ENCODE data around the gene ZBTB45. TPM values are rescaled to one million over a fixed set of nuclear protein-coding genes. Genes with fewer than 3 reads are reported as not detected.

The ZBTB45 gene
- total and polyA plus RNA-seq, 9 of the 15 experiments (the other 6 are each of a cell fraction or from before 2014, with no cell fraction given): 0.08 to 16.1 (median 1.8) TPM

DNA sequence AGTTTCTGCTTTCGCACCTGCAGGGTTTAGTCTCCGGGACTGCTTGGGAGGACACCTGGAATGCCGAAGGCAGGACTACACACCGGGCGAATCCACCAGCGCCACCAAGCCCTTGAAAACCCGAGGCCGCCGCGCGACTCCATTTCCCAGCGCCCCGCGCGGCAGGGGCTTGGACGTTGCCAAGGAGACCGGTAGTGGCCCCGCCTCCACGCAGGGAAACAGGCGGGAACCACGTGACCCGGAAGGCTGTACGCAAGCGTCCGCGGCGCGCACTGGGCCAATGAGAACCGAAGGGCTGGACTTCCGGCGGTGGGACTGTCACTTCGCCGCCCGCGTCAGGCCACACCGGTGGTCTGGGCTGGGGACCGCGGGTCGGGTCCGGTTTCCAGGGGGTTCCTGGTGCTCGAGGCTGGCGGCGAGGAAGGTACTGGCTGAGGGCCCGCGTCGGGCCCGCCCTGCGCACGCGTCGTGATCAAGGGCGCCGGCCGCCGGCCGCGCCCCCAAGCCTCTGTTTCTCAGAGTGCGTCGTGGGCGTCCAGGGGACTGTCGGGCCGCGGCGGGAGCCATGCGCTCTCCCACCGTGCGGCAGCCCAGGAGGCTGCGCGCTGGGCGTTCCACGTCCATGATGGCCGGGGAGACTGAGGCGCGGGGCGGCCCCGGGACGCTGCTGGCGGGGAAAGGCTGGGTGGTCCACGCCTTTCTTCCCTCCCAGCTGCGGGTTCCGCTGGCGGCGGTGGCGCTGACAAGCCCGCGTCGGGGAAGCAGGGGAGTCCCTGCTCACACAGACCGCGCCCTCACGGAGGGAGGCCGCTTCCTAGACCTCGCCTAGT, 52.6 kb downstream of the ZBTB45 start, which contains the start of gene ZNF324 (continued):
- peak; percentile 32 for TF ChIP-seq HMGN3 (IDR thresholded peaks at IDR 0.05; ENCODE audit: borderline replicate concordance, extremely low read depth, insufficient read length, low read depth, low read length)
- no peak for TF ChIP-seq RCOR1 (IDR thresholded peaks at IDR 0.05; ENCODE audit: borderline replicate concordance in 1 of 2, low read depth in 2 of 2, low read length in 2 of 2)
- TF ChIP-seq ZNF282 (CRISPR knock-in tag; IDR thresholded peaks at IDR 0.05): no peak
- TF ChIP-seq E2F5 (CRISPR knock-in tag; IDR thresholded peaks at IDR 0.05): no peak
- no peak for TF ChIP-seq HDAC2 (IDR thresholded peaks at IDR 0.05)
- TF ChIP-seq, protein P1, sequence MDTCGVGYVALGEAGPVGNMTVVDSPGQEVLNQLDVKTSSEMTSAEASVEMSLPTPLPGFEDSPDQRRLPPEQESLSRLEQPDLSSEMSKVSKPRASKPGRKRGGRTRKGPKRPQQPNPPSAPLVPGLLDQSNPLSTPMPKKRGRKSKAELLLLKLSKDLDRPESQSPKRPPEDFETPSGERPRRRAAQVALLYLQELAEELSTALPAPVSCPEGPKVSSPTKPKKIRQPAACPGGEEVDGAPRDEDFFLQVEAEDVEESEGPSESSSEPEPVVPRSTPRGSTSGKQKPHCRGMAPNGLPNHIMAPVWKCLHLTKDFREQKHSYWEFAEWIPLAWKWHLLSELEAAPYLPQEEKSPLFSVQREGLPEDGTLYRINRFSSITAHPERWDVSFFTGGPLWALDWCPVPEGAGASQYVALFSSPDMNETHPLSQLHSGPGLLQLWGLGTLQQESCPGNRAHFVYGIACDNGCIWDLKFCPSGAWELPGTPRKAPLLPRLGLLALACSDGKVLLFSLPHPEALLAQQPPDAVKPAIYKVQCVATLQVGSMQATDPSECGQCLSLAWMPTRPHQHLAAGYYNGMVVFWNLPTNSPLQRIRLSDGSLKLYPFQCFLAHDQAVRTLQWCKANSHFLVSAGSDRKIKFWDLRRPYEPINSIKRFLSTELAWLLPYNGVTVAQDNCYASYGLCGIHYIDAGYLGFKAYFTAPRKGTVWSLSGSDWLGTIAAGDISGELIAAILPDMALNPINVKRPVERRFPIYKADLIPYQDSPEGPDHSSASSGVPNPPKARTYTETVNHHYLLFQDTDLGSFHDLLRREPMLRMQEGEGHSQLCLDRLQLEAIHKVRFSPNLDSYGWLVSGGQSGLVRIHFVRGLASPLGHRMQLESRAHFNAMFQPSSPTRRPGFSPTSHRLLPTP (IDR thresholded peaks at IDR 0.05; ENCODE audit: borderline replicate concordance, extremely low read depth, insufficient read length): no peak
- TF ChIP-seq PHF8 (IDR thresholded peaks at IDR 0.05; ENCODE audit: borderline replicate concordance, low read length): peak; percentile 77; the same call in 1 of the 2 replicates
- TF ChIP-seq ZNF512 (tag; IDR thresholded peaks at IDR 0.05): no peak
- peak; percentile 13 to 65; a peak in 2 of 4 replicates for TF ChIP-seq NONO (IDR thresholded peaks at IDR 0.05; ENCODE audit: low read depth in 2 of 2, low read length in 1 of 2)
- TF ChIP-seq, protein P2, sequence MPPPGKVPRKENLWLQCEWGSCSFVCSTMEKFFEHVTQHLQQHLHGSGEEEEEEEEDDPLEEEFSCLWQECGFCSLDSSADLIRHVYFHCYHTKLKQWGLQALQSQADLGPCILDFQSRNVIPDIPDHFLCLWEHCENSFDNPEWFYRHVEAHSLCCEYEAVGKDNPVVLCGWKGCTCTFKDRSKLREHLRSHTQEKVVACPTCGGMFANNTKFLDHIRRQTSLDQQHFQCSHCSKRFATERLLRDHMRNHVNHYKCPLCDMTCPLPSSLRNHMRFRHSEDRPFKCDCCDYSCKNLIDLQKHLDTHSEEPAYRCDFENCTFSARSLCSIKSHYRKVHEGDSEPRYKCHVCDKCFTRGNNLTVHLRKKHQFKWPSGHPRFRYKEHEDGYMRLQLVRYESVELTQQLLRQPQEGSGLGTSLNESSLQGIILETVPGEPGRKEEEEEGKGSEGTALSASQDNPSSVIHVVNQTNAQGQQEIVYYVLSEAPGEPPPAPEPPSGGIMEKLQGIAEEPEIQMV (tag; conservative IDR thresholded peaks at IDR 0.05; ENCODE audit: low read depth): peak; percentile 83
- TF ChIP-seq TGIF2 (CRISPR knock-in tag; IDR thresholded peaks at IDR 0.05): peak; percentile 67; the same call in 1 of the 2 replicates
- TF ChIP-seq USF1 (CRISPR knock-in tag; IDR thresholded peaks at IDR 0.05): peak; percentile 97
- peak; percentile 91 for TF ChIP-seq MXI1 (IDR thresholded peaks at IDR 0.05; ENCODE audit: low read depth, low read length)

Measured in K562 (cell line).